Middle frontal gyrus (tissue), 1 donor: ENCODE data around the gene SHROOM1.
A peak's percentile ranks its signal among the peaks of the same experiment; 100 is the strongest.
"Not testable (repeated sequence)": the region's sequence is repeated elsewhere in the genome, so short reads cannot be mapped to it uniquely, and the experiment has no call there.

Source experiments
- DNase-seq: peaks from one replicate; pipeline ENCODE4 v3.0.0-alpha.2; 2015; ENCODE audit warnings: low spot score; ENCODE audit errors: extremely low spot score

The SHROOM1 gene

GRCh38 chr5:132830436-132831094, at the start of gene SHROOM1:
Gene SHROOM1 (minus strand): TSS chr5:132830647. CDS start chr5:132826140, 4,507 bp downstream.
- DNase-seq, result no peak

GRCh38 chr5:132877938-132878337, 47.5 kb upstream of the SHROOM1 start:
- DNase-seq, result no peak

DNA sequence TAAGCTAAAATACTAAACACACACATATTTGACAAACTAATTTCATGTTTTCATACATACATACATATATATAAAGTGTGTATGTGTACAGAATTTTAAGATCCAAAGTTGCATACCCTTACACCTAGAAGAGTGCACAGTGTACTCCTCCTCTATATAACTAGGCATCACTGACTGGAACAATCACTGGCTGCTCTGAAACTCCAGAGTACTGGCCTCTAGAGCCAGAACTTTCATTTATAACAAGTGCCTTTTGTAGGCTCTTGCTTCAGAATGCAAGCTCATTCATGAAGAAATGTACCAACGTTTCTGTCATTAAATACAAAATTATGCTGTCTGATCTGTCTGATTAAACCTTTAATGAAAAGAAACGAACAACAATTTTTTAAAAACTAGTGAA, 47.0 kb upstream of the SHROOM1 start:
- DNase-seq, result no peak

DNA sequence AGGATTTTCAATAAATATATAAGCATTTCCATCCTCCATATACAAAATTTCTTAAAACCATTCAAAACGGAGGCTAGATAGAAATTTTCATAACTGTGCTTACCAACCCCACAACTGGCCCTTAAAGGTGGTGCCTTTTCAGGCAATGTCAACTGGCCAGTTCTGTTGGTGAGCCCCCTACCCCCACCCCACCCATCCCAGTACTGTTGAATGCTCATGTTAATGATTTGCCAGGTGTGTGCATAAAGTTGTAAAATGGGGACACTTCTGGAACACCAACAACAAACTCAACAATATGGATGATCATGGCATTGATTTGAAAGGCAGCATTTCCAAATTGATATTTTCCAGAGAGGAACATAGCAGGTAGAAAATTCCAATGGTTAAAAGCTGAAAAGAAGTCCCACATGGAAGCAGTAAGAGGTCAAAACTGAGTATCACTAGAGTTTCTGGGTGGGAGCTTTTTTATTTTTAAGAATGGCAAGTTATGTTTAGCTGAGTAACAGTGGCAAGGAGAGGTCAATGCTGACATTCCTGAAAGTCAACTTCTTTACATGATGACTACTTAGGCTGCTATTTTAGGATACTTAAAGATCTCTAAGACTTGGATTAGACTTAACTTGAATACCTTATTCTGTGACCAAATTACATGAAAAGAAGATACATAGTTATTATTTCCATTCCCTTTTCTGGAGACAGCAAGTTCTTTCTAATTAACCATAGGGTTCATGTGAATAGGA, 45.7 kb upstream of the SHROOM1 start:
- no peak for DNase-seq

- no peak for DNase-seq
These were observed 43.5 kb upstream of the SHROOM1 start for GRCh38 chr5:132873930-132874271.

DNA sequence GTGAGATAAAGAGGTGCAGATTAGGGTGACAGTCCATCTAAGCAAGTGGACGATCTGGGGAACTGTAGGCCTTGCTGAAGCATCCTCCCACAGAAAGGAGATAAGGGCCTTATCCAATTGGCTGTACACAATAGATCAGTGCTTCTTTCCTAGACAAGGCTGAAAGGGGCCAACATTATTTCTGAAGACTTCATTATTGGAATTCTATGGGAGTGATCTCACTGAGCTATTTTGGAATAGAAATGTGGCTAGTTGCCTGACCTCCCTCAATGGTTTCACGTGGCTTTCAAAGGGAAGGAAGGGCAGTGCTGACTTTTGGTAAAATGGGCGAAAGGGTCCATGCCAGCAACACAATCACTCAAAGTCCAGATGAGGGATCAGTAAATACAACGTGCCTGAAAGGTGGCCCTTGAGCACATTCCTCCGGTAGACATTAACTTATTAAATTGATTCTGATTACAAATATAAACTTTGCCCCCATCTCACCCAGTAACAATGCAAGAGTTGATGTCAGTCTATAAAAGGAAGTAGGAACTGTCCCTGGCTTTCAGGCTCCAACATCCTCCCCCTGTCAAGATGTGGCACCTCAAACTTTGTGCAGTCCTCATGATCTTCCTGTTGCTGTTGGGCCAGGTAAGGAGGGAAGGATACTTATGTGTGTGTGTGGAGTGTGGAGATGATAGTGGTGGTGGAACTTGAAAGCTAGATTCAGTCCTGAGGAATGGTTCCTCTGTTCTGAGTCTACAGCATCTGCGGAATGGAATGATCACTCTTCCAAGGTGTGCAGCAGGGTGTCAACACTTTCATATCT, 42.9 kb upstream of the SHROOM1 start, which contains the start of gene LEAP2:
Gene LEAP2, plus strand, starts transcription at position 550 of the 811 bp plus-strand sequence. Its CDS starts 27 bp downstream, at position 577.
- no peak for DNase-seq

GRCh38 chr5:132872788-132873118, 42.3 kb upstream of the SHROOM1 start:
- no peak for DNase-seq

- DNase-seq, result no peak
These were observed 41.2 kb upstream of the SHROOM1 start for GRCh38 chr5:132871459-132872284.

- DNase-seq, result no peak
These were observed 40.4 kb upstream of the SHROOM1 start for GRCh38 chr5:132870801-132871200.

- no peak for DNase-seq
These were observed 38.3 kb upstream of the SHROOM1 start for GRCh38 chr5:132868754-132869153.

GRCh38 chr5:132867046-132867451, 36.6 kb upstream of the SHROOM1 start:
- DNase-seq, result no peak

DNA sequence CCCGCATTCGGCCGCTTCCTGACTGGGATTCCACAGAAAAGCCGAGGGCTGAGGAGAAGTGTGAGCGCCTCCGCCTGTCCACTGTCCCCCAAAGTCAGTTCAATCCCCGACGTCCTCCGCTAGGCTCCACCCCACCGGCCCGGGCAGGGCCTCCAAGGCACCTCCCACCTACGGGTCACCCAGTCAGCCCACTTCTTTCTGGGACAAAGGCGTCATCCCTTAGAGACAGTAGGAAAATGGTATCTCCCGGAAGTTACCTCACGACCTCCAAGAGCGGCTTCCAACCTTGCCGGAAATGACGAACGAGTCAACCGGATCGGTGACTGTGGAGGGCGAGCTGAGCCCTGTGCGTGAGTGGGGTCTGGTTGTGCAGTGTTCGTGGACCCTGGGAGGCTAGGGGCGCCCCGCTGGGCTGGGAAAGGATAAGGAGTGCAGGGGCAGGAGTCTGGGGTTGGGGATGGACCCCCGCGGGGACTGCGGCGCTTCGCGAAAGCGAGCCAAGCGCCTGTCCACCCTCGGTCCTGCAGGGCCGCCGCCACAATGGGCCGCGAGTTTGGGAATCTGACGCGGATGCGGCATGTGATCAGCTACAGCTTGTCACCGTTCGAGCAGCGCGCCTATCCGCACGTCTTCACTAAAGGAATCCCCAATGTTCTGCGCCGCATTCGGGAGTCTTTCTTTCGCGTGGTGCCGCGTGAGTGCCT, 36.0 kb upstream of the SHROOM1 start, which contains the start of the genes GDF9 and UQCRQ:
Gene GDF9, minus strand, starts transcription at position 128 of the 704 bp plus-strand sequence. CDS start 1,936 bp downstream, outside the sequence.
Gene UQCRQ, plus strand, starts transcription at position 301 of the 704 bp plus-strand sequence. Its CDS starts 240 bp downstream, at position 541.
- peak; percentile 97 for DNase-seq

DNA sequence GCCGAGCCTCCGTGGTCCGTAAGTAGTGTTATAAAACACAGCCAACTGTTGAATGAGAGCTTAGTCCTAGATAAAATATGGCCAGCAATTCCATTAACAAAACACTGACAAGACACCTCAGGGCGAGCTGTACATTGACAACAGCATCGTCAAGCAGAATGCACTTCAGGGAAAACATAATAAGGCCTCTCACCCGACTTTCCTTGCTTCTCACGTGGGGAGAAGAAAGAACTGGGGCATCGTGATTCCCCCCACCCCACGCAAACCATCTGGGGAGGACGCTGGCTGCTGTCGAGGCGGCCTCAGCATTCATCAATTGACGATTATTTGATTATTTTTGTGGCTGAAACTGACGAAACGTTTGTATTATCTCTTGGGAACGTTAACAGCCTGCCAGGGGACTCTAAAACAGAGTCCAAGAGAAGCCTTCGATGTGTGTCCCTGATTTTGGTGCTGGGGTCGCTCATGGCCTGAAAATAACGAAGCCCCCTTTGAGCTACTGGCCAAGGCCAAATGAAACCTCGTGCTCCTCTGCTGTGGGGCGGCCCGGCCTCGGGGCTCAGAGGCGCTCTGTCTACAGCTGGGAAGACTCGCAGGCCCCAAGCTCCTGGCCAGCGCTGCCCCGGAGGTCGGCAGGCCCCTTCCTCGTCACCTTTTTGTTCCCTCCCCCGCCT, 35.4 kb upstream of the SHROOM1 start:
- DNase-seq, result no peak

DNA sequence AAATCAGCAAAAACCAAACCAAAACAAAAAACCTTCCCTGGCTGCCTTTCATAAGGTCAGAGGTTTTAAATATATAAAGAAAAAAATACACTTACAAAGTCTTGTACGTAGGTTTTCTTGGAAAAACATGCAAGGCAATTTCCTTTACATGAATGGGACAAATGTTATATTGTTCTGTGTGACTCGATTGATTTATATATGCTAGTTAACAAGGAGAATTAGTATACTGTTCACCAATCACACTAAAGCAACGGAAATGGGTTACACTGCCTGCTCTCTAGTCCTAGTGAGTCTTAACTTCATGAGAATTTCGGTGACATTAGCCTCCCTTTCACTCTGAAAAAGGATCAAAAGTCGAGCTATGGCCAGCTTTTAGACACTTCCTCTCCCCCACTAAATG, 30.3 kb upstream of the SHROOM1 start:
- no peak for DNase-seq

DNA sequence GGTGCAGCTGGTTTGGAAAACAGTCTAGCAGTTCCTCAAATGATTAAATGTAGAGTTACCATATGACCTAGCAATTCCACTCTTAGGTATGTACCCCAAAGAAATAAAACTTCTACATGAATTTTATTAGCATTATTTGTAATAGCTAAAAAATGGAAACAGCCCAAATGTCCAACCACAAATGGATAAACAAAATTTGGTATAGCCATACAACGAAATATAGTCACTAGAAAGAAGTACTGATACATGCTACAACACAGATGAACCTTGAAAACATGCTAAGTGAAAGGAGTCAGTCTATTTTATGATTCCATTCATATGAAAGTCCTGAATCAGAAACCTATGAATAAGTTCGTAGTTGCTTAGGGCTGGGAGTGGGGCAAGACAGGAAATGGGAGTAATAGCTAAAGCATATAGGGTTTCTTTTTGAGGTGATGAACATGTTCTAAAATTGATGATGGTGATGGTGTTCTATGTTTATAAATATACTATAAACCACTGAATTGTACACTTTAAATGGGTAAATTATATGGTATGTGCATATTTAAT, 29.5 kb upstream of the SHROOM1 start:
- DNase-seq, result no peak

- DNase-seq, result no peak
These were observed 25.6 kb upstream of the SHROOM1 start for GRCh38 chr5:132856011-132856410.

DNA sequence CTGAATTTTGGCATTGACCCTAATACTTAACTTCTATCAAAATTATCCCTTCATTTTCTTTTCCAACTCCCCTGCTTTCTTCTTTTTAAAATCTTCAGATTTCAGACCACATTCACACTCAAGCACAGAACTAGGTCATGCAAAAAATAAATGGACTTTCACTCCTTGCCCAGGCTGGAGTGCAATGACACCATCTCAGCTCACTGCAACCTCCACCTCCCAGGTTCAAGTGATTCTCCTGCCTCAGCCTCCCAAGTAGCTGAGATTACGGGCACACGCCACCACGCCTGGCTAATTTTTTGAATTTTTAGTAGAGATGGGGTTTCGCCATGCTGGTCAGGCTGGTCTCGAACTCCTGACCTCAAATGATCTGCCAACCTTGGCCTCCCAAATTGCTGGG, 24.5 kb upstream of the SHROOM1 start:
- DNase-seq, result not testable (repeated sequence)

DNA sequence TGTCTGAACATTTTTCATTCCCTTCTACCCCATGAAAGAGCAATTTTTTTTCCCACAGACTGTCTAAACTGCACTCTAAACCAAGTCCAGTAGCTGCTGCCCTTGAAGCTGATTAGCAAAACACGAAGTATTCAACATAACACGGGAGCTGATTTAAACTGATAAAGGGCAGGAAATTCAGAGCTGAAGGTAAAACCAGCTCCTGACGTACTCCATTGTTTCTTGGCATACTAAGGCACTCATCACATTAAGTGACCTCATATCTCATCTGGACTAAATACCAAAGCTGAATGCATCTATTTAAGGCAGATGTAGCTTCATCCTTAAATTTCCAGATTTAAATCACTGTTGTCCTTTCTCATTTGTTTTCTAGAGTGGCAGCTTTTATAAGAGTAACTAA, 23.9 kb upstream of the SHROOM1 start:
- no peak for DNase-seq

- DNase-seq, result no peak
These were observed 23.3 kb upstream of the SHROOM1 start for GRCh38 chr5:132853790-132854189.

DNA sequence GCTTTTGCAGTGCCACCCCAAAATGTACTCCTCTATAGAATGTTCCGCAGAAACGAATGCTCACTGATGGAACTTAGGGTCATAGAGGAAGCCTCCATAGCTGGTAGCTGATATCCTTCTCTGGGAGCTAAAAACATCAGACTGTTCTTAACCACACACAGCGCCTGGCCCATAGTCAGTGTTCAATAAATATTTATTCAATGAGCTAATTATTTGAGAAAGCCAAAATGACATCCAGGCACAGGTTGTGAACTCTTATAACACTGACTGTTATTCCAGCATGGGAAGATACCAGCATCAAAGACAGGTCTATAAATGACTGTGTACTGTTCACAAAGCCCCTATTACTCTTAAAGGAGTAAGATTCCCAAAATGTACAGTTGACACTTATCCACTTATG, 22.9 kb upstream of the SHROOM1 start:
- no peak for DNase-seq
